GM13976 (cell line): ENCODE measurements around the gene LGI4.

ENCODE experiments used
- DNase-seq: peaks from one replicate; pipeline ENCODE4 v3.0.0; 2012; ENCODE audit warnings: low spot score
- in situ Hi-C: fragments of 300-500 bp; cut with MboI; formaldehyde crosslinking; loops from one replicate; pipeline ENCODE4 v1.12.0; 2022; ENCODE audit warnings: low sequenced_read_pairs, mixed read lengths, inconsistent platforms; ENCODE audit not compliant: unreplicated experiment
- TF ChIP-seq, protein P1 (sequence below): IDR thresholded peaks from 2 replicates; pipeline ENCODE4 v1.5.1; 2012; ENCODE audit warnings: borderline replicate concordance, mild to moderate bottlenecking; ENCODE audit not compliant: insufficient read depth; ENCODE audit errors: extremely low read depth, missing control alignments, control extremely low read depth

Gene LGI4

GRCh38 chr19:35093941-35094647 lies 40.8 kb downstream of the LGI4 start:
- in situ Hi-C loops: no loop called here
- TF ChIP-seq, protein P1, sequence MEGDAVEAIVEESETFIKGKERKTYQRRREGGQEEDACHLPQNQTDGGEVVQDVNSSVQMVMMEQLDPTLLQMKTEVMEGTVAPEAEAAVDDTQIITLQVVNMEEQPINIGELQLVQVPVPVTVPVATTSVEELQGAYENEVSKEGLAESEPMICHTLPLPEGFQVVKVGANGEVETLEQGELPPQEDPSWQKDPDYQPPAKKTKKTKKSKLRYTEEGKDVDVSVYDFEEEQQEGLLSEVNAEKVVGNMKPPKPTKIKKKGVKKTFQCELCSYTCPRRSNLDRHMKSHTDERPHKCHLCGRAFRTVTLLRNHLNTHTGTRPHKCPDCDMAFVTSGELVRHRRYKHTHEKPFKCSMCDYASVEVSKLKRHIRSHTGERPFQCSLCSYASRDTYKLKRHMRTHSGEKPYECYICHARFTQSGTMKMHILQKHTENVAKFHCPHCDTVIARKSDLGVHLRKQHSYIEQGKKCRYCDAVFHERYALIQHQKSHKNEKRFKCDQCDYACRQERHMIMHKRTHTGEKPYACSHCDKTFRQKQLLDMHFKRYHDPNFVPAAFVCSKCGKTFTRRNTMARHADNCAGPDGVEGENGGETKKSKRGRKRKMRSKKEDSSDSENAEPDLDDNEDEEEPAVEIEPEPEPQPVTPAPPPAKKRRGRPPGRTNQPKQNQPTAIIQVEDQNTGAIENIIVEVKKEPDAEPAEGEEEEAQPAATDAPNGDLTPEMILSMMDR: no peak
- DNase-seq: no peak

GRCh38 chr19:35093430-35093829 lies 41.4 kb downstream of the LGI4 start:
- in situ Hi-C loops: no loop called here
- TF ChIP-seq, protein P1: no peak
- no peak for DNase-seq

DNA sequence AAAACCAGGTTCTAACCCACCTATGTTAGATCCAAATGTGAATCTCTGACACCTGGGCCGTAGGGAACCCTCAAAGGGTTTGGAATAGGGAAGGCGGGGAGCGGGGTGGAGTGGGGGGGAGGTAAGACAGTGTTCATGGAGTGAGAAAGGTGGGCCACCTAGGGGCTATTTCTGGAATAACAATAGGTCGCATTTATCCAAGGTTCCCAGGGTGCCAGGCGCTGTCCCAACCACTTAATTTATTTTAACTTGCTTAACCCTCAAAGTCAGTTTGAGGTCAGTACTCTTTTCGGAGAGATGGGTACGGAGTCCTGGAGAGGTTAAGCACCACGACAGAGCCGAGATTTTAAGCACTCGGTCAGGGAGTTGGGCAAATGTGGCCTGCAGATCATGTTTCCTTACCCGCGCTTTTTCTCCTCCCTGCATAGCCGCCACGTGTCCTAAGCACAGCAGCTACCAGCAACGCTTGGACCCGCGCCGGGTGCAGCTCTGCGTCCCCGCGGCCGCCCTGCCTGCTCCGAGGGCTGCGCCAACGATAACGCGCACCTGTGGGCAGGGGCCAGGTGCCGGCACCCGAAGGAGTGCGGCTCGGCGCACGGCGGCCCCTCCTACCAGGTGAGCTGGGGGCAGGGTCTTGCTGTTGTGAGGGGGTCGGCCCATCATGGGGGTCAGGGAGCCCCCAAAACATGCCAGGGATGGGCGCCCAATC lies 44.2 kb downstream of the LGI4 start:
- peak; percentile 82 for DNase-seq
- TF ChIP-seq, protein P1: peak; percentile 41
- in situ Hi-C loops: no loop called here

DNA sequence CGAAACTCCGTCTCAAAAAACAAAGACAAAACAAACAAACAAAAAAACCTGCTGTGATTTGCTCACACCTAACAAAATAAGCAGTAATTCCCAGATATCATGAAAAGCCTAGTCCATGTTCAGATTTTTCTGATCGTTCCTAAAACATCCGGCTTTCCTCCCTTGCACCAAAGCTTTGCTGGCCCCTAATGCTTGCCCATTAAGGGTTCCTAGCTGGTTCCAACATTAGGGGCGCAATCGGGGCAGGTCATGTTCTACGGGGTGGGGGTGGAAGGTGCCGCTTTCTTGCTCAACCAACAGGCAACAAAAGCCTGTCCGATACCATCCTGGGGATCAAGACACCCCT lies 44.7 kb downstream of the LGI4 start:
- in situ Hi-C loops: no loop called here
- TF ChIP-seq, protein P1: no peak
- DNase-seq: no peak

GRCh38 chr19:35089554-35089953 lies 45.3 kb downstream of the LGI4 start:
- DNase-seq: no peak

DNA sequence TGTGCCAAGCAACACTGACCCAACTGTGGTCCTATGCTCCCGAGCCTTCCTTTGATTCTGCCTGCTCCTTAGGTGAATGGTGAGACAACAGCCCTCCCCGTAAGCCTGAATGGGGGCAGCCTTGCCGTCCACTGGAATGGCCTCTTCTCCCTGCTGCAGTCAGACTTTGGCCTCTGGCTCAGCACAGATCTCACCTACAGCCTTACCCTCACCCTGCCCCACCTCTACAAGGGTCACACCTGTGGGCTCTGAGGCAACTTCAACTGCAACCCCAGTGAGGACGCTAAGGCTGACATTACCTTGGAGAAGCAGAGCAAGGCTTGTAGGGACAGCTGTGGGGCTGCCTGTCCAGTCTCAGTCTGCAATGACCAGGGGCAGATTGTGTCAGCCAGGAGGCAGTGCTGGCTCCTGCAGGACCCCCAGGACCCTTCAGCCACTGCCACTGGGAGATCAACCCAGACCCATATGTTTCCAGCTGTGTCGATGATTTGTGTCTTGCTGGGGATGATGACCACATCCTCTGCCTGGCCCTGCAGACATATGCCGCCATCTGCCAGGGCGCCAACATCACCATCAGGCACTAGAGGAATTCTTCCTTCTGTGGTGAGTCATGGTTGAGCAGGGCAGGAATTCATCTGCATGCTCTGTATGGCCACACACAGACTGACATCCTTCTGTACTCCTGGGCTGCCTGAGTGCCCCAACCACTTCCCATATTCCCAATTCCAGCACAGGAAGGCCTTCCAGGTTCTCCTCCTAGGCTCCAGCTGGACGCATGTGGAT lies 46.5 kb downstream of the LGI4 start:
- no peak for DNase-seq
- in situ Hi-C loops: no loop called here
- TF ChIP-seq, protein P1: no peak

More at GRCh38 chr19:35089554-35089953, 45.3 kb downstream of the LGI4 start:
- TF ChIP-seq, protein P1: no peak
- in situ Hi-C loops: no loop called here
